Measurements from ENCODE around the gene FAM53C.
"Not testable (repeated sequence)": the region's sequence is repeated elsewhere in the genome, so short reads cannot be mapped to it uniquely, and the experiment has no call there.

The FAM53C gene
- 258 reads per million, percentile 94 among the genes with 10 or more reads in this experiment for total RNA-seq

DNA sequence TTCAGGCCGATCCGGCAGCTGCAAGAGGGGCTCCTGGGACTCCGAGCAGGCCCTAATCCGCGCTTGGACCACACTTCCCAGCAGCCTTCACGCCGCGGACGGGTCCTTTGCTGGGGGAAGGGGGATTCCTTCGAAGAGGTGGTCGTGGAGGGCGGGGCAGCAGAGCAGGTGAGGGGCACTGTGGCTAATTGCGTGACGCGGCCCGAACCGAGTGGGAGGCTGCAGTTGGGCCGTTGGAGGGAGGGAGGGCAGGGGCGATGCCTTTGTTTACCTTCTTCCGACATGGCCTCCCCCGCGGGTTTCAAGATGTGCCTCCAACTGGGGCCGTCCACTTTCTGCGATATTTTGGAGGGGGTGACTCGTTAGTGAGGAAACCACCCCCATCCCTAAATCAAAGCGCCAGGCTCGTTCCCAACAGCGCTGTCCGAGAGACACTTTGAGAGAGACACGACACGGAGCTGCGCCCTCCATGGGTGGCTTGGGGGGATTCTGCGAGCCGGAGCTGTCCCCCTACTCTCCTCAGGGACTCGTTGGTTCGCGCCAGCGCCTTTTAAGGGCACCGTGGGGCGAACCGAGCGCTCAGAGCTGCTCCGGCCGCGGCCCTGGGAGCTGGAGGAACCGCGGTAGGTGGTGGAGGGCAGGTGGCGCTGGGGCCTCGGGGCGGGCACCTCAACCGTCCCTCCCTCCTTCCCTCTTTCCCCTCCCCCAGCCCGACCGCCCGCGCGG, at the start of gene FAM53C:
TSS of gene FAM53C (plus strand) at position 582 of the 726 bp plus-strand sequence. CDS start 3,070 bp downstream, outside the sequence.
- peak; percentile 85 for DNase-seq

GRCh38 chr5:138289296-138289695, 48.8 kb upstream of the FAM53C start:
- DNase-seq = no peak

- no peak for DNase-seq
Measured at GRCh38 chr5:138303372-138303771, 34.7 kb upstream of the FAM53C start.

DNA sequence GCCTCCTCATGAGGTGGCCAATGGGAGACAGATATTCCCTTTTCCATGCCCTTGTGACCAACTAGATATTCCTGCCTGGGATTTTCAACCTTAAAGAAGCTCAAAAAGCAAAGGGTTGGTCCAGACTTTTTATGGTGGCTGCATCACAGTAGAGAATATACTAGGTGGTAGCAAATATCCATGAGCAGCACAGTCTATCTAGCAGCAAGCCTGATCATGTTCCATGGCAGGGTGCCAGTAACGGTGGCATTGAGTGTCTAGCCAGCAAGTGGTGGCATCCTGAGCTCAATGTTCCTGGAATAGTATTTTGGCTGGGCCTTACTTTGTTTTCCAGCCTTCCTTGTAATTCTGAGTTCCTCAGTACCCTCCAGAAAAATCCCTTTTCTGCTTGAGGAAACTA, 32.3 kb upstream of the FAM53C start:
- DNase-seq = no peak

DNA sequence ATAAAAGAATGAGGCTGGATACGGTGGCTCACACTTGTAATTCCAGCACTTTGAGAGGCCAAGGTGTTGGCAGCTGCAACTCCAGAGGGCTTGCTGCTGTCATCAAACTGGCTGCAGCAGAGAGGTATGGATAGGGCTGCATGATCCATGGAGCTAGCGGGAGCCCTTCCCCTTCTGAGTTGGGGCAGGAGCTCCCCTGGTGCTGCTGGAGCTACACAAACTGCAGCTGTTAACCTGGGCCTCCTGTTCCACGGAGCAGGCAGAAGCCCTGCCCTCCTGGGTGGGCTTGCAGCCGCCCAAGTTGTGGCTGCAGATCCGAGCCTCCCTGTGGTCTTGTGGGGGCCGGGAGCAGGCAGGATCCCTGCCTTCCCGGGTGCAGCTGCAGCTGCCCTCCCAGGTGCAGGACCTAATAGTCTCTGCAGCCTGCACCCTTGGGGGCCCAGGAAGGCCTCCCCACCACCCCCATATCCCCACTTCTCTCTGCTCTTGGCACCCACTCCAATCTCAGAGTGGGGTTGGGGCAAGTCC, 22.3 kb upstream of the FAM53C start:
- no peak for DNase-seq

DNA sequence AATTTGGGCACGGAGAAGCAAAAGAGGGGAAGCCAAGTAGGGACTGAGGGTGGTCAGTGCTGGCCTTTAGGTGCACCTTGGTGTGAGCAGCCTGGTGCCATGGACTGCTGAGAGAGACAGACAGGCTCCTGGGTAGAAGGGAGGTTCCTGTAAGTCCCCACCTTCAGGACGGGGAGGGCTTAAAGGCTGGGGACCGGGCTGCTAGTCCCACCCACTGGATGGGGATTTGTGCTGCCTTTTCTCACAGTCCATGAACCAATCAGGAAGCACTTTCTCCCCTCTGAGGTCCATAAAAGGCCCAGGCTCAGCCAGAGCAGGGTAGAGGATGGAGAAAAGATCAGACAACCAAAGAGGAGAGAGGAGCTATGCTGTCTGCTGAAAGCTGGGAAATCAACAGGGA, 21.7 kb upstream of the FAM53C start:
- DNase-seq = no peak

DNA sequence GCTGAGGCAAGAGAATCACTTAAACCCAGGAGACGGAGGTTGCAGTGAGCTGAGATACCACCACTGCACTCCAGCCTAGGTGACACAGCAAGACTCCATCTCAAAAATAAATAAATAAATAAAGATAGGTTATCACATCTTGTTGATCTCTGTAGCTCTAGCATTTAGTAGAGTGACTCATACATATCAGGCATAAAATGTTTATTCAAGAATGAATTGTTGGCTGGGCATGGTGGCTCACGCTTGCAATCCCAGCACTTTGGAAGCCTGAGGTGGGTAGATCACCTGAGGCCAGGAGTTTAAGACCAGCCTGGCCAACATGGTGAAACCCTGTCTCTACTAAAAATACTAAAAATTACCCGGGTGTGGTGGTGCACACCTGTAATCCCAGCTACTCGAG, 19.9 kb upstream of the FAM53C start:
- DNase-seq = not testable (repeated sequence)

DNA sequence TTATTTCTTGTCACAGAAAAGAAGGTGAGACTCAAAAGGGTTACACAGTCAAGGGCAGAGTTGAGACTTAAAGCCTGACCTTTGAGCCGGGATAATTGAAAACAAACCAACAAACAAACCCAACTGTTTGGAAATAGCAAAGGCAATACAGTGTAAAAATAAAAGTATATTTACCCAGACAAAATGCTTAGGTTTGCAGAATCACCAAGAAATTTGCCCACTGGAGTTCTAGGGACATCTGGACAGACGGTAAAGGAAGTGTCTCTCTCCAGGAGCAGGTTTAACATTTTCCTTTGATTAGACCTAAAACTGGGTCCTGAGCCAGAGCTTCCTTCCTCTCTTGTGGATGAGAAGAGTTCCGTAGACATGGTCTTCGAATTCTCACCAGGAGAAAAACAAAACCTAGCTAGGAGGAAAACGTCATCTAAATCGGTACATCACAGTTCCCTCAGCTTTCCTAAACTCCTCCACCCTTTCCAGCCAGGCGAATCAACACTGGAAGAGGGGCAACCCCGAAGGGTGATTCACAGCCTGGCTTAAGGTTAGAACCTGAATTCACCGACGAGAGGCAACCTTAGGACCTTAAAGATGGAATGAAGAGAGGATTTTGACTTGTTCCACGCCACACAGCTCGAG, 7.1 kb upstream of the FAM53C start:
- no peak for DNase-seq

- peak; percentile 96 for DNase-seq
Measured at GRCh38 chr5:138331449-138332368, 6.4 kb upstream of the FAM53C start, which contains the start of gene CDC25C. Gene CDC25C (minus strand): TSS chr5:138331804. CDS start chr5:138331180, 624 bp downstream.

- DNase-seq = no peak
Measured at GRCh38 chr5:138334867-138335447, 3.1 kb upstream of the FAM53C start.

GRCh38 chr5:138336952-138337684, 948 bp upstream of the FAM53C start:
- peak; percentile 70 for DNase-seq

- DNase-seq = no peak
Measured at GRCh38 chr5:138338411-138339090, 485 bp downstream of the FAM53C start.

- no peak for DNase-seq
Measured at GRCh38 chr5:138339091-138339456, 1.0 kb downstream of the FAM53C start.

DNA sequence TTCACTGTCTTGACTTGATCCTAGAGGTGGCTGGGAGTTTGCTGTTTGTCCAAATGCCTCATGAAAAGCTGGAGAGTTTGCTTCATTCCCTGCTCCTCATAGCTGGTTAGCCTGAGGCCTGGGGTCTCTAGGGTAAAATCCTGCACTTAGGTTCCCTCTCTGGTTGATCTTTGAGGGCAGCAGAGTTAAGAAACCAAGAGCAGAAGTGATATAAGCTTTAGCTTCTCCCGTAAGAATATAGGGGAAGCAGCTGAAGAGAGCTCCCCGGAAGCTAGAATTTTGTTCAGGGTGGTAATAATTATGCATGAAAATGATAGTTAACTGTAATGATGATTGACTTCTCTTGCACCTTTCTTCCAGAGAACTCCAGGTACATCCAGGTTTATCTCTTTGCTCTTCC, 1.4 kb downstream of the FAM53C start:
- DNase-seq = no peak

DNA sequence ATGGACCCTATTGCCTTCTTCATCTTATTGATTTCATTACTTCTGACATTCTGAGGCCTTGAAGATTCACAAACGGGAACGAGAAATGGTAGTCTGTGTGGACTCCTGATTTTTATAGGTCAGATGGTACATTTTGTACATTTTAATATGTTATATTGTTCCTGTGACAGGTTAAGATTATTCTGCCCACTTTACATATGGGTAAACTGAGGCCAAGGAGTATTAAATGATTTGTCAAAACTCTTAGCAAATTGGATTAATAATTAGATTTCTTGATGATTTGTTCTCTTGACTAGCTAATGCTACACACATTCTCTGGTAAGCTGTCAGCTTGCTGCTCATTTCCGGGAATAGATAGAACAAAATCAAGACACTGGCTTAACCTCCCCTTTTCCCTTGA, 1.9 kb downstream of the FAM53C start:
- no peak for DNase-seq

DNA sequence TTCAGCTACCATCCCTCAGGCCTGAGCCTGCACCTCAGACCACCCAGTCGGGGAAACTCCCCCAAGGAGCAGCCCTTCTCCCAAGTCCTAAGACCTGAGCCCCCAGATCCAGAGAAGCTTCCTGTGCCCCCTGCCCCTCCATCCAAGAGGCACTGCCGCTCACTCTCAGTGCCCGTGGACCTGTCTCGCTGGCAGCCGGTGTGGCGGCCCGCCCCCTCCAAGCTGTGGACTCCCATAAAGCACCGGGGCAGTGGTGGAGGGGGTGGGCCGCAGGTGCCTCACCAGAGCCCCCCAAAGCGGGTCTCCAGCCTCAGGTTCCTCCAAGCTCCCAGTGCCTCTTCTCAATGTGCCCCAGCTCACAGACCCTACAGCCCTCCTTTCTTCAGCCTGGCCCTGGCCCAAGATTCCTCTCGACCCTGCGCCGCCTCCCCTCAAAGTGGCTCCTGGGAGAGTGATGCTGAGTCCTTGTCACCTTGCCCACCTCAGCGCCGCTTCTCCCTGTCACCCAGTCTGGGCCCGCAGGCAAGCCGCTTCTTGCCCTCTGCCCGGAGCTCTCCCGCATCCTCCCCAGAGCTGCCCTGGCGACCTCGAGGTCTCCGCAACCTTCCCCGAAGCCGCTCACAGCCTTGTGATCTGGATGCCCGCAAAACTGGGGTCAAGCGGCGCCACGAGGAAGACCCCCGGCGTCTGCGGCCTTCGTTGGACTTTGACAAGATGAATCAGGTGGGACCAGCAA, 7.0 kb downstream of the FAM53C start:
- no peak for DNase-seq

DNA sequence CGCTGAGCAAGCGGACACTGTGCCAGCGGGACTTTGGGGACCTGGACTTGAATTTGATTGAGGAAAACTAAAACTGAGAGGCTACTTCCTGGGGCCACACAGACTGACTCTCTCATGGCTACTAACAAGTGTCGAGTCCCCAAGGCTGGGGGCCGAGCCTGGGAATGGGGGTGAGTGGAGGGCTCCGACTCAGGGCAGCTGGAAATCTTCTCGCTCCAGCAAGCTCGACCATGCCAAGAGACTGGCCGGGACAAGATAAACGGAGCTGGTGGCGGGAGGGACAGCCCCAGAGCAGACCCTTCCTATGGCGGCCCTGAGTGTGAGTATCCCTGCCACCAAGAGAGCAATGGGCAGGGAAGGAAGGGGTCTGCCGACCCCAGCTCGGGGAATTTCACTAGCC, 8.8 kb downstream of the FAM53C start:
- DNase-seq = no peak

DNA sequence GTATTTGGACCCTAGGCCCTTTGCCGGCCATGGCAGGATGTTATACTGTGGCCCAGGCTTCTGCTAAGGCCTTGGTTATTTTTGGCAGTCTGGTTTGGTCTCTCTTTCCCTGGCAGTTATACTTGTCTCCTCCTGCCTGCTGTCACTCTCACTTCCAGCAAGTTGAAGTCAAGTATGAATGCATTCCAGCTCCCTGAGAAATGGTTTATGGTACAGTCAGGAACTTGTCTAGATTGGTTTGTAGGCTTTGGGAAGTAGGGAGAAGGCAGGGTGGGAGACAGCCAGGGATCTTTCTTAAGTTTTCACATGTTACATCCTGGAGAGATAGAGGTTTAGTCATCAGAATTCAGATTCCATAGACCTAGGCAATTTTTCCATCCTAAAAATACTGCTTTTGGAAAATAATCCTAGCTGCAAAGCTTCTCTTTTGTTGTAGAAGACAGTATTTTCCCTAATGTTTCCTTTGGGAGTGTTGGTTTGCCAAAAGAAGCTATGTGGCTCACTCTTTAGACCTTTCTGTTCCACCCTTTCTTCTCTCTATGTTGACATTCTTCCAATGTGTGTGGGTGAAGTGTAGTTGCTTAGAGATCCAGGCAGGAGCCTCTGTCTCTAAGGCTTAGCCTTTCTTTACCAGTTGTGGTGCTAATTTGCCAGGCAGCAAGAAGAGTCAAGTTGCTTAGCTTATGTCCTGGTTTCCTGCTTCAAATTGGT, 11.9 kb downstream of the FAM53C start:
- DNase-seq = no peak

GRCh38 chr5:138350563-138350890, 12.5 kb downstream of the FAM53C start:
- no peak for DNase-seq

DNA sequence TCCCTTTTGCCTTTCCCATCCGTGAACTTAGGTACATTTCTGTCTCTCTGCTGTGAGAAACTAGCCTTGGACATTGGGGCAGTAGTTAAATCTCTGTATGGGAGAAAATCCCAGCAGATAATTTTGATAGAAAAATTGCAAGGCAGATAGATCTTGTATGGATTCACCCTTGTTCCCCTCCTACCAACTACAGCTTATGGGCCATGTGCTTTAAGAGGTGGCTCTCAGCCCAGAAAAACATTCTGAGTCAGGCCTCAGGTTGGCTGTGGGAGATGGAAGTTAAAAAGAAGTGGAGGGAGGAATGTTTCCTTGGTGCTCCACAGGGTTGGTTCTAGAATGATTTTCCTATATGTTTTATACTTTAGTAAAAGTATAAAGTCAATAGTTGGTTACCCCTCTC, 13.0 kb downstream of the FAM53C start:
- no peak for DNase-seq

Data from effector CD4-positive, alpha-beta T cell (primary cell).